Spleen (tissue), 7 donors: ENCODE results near the gene ELOVL4.

Experiments used
- CTCF ChIP-seq, 11 experiments: fragments of 200-600 bp in 7 of 11; fragments of 450-650 bp in 4 of 11; sonication (generic) in 4 of 11; IDR thresholded peaks in 8 of 11; conservative IDR thresholded peaks in 3 of 11; 1 replicate in 7 of 11; 2 replicates in 4 of 11; pipeline versions ENCODE4 v1.4.0 to v1.8.0; 2016 to 2021; ENCODE audit warnings: antibody characterized with exemption in 11 of 11, inconsistent platforms in 4 of 11, mild to moderate bottlenecking in 1 of 11
- POLR2A ChIP-seq, 3 donors: fragments of 450-650 bp; IDR thresholded peaks; one replicate each; pipeline ENCODE4 v1.5.1; 2017; ENCODE audit warnings: antibody characterized with exemption in 3 of 3, mild to moderate bottlenecking in 1 of 3
- POLR2AphosphoS5 ChIP-seq, 3 donors: sonication (generic); formaldehyde crosslinking; IDR thresholded peaks; one replicate each; pipeline ENCODE4 v1.5.1; 2017; ENCODE audit warnings: antibody characterized with exemption in 3 of 3
- donor health status: DM: no; HTN: no; CAD: no; lungs with moderate emphysema.
- donor health status: DM: no; HTN: no; CAD: no.
- donor health status: DM: no; HTN: no; CAD: no.

DNA sequence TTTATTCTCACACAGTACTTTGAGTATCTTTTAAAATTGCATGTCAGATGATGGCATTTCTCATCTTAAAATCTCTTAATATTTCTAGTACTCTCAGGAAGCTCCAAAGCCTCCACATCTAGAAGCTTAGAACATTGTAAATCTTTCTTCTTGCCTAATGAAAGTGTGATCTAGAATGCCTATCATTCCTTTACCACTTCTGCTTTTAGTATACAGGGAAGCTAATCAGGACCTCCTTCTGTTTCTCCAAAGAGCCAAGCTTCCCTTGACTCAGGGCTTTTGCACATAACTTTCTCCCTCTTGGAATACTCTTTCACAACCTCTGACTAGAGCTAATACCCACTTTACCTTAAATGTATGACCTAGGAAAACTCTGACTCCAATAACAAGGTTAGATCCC is 7.5 kb upstream of the ELOVL4 start:
- TF ChIP-seq CTCF (IDR thresholded peaks at IDR 0.05 in 8 of 11, conservative IDR thresholded peaks at IDR 0.05 in 3 of 11), result no peak
- TF ChIP-seq POLR2A (IDR thresholded peaks at IDR 0.05), result no peak
- TF ChIP-seq POLR2AphosphoS5 (IDR thresholded peaks at IDR 0.05), result no peak
